Activated CD4-positive, alpha-beta T cell treated with anti-CD3 and anti-CD28 coated beads for 36 hours (primary cell): ENCODE measurements around the gene PIWIL4. TPM values are rescaled to one million over a fixed set of nuclear protein-coding genes. Genes with fewer than 3 reads are reported as not detected.
A peak's percentile ranks its signal among the peaks of the same experiment; 100 is the strongest.

Experiments used
- ATAC-seq: fragments of 200-7000 bp; cut with Tn5 transposase; one replicate; pipeline ENCODE4 v1.10.0; 2021; ENCODE audit warnings: mild to moderate bottlenecking, moderate library complexity
- CTCF ChIA-PET: fragments of 350-600 bp; sonication (Branson Sonifier 250); formaldehyde crosslinking; loops from one replicate; lab custom pipeline; 2021; ENCODE audit warnings: antibody characterized with exemption; lab: Charles Lee
- POLR2A ChIA-PET: fragments of 350-600 bp; sonication (Branson Sonifier 250); formaldehyde crosslinking; loops from one replicate; lab custom pipeline; 2021; ENCODE audit warnings: antibody characterized with exemption, inconsistent platforms; lab: Charles Lee
- DNase-seq: peaks from one replicate; pipeline ENCODE4 v3.0.0-alpha.2; 2020
- H3K27ac Mint-ChIP-seq: one replicate; pipeline ENCODE4 v1.8.0; 2021; ENCODE audit warnings: mixed read lengths
- H3K27me3 Mint-ChIP-seq: one replicate; pipeline ENCODE4 v1.8.0; 2021; ENCODE audit warnings: mixed read lengths
- H3K36me3 Mint-ChIP-seq: one replicate; pipeline ENCODE4 v1.8.0; 2021; ENCODE audit warnings: low read depth, mixed read lengths
- H3K4me1 Mint-ChIP-seq: one replicate; pipeline ENCODE4 v1.8.0; 2021; ENCODE audit warnings: mixed read lengths
- H3K4me3 Mint-ChIP-seq: one replicate; pipeline ENCODE4 v1.8.0; 2021; ENCODE audit warnings: mild to moderate bottlenecking, moderate library complexity, mixed read lengths
- H3K9me3 Mint-ChIP-seq: one replicate; pipeline ENCODE4 v1.8.0; 2021; ENCODE audit warnings: low read depth, mixed read lengths
- intact Hi-C, 2 experiments: fragments of 100-400 bp; cut with DNase I in 1 of 2; cut with micrococcal nuclease in 1 of 2; formaldehyde crosslinking; loops; one replicate each; pipeline versions ENCODE4 v1.14.2 to v1.15.1; 2022 to 2024; cut with DNase I, micrococcal nuclease
- total RNA-seq, 2 experiments: library from RNA; stranded (reverse); gene quantifications; one replicate each; pipeline ENCODE4 v1.2.3, GENCODE V29; 2021

The PIWIL4 gene
- total RNA-seq, 2 experiments from 2014 or later = 0.37 to 0.48 TPM

DNA sequence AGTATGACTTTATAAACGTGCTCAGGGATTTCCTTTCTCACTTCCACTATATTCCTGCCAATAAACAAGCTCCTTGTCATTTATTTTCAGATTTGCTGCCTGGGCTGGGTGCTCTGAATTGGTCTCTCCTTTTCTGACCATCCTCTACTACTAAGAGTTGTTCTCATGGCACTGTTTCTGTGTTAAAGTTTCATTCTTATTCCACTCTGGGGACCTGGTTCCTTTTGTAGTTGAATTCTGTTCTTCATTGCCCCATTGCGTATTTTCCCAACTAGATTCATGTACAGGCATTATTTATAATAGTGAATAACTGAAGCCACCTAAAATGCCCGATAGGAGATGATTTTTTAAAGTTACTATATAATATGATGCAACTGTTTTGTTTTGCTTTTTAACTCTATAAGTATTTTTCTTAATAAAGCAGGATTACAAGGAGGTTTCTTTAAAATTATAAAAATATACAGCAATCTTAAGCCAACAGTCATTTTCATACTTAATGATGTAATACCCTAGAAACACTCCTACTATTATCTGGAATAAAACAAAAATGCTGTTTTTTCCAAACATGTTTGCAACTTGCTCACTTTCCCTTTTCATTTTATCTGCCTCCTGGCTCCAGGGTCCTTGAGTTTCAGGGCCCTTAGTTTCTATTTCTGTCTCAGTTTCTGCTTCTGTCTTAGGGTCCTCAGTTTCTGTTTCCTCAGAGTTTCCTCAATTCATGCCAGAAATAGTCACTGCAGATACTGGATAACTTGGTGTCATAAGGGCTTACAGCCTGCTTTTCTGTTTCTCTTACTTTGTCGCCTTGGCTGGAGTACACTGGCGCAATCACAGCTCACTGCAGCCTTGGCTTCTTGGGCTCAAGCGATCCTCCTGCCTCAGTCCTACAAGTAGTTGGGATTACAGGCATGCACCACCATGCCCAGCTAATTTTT is 33.2 kb upstream of the PIWIL4 start:
- DNase-seq = no peak
- intact Hi-C loops = no loop called here
- Mint-ChIP-seq H3K27me3 (peaks cover 13% of the 10 kb centered on the region), H3K9me3 (no peaks in the 10 kb centered on the region), H3K27ac (no peak overlapping the region), H3K4me3 (no peak overlapping the region), H3K36me3 (no peaks in the 10 kb centered on the region), H3K4me1 (peaks cover 2% of the 10 kb centered on the region)
- no peak for ATAC-seq
- CTCF ChIA-PET = interaction anchor here (1.0 kb wide), 1 partner anchor 364 kb away, joined by 3 read pairs; no protein-coding TSS in a partner anchor
- POLR2A ChIA-PET = no interaction called here

DNA sequence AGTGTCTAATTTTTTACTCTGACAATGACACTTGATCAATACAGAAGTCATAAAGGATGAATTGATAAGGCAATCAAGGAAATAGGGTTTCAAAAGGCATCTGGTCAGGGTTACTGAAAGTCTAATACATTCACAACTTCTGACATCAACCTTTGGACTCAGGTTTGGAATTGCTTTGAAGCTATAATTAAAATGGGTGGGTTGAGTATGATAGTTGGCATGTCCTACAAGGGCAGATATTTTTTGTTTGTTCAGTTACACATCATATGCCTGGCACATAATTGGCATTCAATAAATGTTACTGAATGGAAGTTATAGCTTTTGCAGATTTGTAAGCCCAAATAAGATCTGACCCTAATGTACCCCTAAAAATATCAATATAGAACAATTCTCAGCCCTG is 30.8 kb upstream of the PIWIL4 start:
- Mint-ChIP-seq H3K27me3 (peaks cover 12% of the 10 kb centered on the region), H3K4me3 (no peak overlapping the region), H3K9me3 (no peaks in the 10 kb centered on the region), H3K4me1 (peaks cover 2% of the 10 kb centered on the region), H3K27ac (no peak overlapping the region), H3K36me3 (no peaks in the 10 kb centered on the region)
- DNase-seq (no peak), ATAC-seq (no peak)
- CTCF ChIA-PET = no interaction called here
- POLR2A ChIA-PET = interaction anchor here (0.7 kb wide), 1 partner anchor 87 kb away, joined by 4 read pairs; no protein-coding TSS in a partner anchor
- intact Hi-C loops = no loop called here

DNA sequence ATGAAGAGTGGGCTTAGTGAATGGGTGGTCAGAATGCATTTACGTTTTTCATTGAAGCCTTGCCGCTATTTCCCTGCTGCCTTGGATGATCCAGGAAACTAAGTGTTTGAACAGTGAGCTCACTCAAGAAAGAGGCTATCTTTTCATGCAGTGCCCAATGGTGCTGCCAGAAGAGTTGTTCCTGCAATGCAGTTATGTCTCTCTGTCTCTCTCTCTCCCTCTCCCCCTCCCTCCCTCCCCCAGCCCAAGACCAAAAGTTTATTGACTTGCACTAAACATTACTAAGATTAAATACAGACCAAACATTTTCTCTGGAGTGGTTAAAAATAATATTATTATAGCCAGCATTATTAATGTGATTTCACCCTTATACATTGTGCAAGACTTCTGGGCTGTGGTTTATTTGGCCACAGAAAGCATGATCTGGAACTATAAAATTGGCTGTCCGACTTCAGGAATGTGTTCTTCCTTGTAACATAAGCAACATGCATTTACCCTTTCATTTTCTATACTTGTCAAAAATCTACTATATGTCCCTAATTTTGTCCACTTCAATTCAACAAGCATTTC is 30.1 kb upstream of the PIWIL4 start:
- Mint-ChIP-seq H3K9me3 (no peaks in the 10 kb centered on the region), H3K4me1 (peaks cover 2% of the 10 kb centered on the region), H3K4me3 (no peak overlapping the region), H3K27me3 (peaks cover 11% of the 10 kb centered on the region), H3K27ac (no peak overlapping the region), H3K36me3 (no peaks in the 10 kb centered on the region)
- ChIA-PET POLR2A (no interaction called here), CTCF (no interaction called here)
- intact Hi-C loops = no loop called here
- no peak for ATAC-seq
- DNase-seq = no peak

DNA sequence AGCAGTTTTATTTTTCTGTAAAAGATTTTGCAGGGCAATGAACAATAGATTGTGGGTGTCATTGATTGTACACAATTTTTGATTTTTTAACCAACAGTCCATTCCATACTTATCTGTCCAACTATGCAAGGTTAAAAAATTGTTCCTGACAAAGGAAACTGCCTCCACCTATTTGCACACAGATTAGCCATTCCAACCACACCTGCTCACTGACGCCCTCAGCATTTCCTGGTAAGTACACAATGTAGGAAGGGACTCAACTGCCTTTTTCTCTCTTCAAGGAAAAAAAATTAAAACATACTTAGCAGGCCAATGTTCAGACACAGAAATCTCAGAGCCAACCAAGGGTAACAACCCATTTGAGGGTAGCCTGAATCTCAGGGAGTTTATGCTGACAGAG is 27.7 kb upstream of the PIWIL4 start:
- Mint-ChIP-seq H3K27me3 (peaks cover 7% of the 10 kb centered on the region), H3K27ac (no peak overlapping the region), H3K36me3 (no peaks in the 10 kb centered on the region), H3K9me3 (no peaks in the 10 kb centered on the region), H3K4me1 (peaks cover 8% of the 10 kb centered on the region), H3K4me3 (no peak overlapping the region)
- POLR2A ChIA-PET = no interaction called here
- DNase-seq (no peak), ATAC-seq (no peak)
- intact Hi-C loops = no loop called here
- CTCF ChIA-PET = no interaction called here

DNA sequence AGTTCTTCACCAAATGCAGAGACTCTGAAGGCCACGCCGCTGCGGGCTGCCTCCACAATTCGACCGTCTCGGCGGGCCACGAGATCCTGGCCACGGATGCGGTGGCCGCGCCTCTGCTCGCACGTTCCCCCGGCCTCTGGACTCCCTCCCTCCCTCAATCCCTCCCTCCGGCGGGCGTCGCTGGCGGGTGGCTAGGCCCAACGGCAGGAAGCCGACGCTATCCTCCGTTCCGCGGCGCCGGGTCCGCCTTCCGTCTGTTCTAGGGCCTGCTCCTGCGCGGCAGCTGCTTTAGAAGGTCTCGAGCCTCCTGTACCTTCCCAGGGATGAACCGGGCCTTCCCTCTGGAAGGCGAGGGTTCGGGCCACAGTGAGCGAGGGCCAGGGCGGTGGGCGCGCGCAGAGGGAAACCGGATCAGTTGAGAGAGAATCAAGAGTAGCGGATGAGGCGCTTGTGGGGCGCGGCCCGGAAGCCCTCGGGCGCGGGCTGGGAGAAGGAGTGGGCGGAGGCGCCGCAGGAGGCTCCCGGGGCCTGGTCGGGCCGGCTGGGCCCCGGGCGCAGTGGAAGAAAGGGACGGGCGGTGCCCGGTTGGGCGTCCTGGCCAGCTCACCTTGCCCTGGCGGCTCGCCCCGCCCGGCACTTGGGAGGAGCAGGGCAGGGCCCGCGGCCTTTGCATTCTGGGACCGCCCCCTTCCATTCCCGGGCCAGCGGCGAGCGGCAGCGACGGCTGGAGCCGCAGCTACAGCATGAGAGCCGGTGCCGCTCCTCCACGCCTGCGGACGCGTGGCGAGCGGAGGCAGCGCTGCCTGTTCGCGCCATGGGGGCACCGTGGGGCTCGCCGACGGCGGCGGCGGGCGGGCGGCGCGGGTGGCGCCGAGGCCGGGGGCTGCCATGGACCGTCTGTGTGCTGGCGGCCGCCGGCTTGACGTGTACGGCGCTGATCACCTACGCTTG is 23.2 kb upstream of the PIWIL4 start, which contains the start of gene FUT4:
Gene FUT4 (plus strand): TSS at position 227 of the 951 bp plus-strand sequence. CDS start 213 bp downstream, at position 440.
- ATAC-seq (peak; percentile 83), DNase-seq (peak; percentile 87)
- Mint-ChIP-seq H3K36me3 (peaks cover 12% of the 10 kb centered on the region), H3K27ac (peak within 1 kb of the TSS; percentile 99), H3K27me3 (no peaks in the 10 kb centered on the region), H3K4me3 (peak within 1 kb of the TSS; percentile 92), H3K4me1 (peaks cover 39% of the 10 kb centered on the region), H3K9me3 (no peaks in the 10 kb centered on the region)
- intact Hi-C loops = loop anchor here (1.0 to 5.0 kb wide), 13 partner anchors 31 to 1848 kb away; partner anchors contain the start of genes ANKRD49 (in 2 of the 2), C11orf54 (in 2 of the 2), MRE11 (in 2 of the 2) and TAF1D (in 2 of the 2)
- ChIA-PET CTCF (no interaction called here), POLR2A (no interaction called here)

DNA sequence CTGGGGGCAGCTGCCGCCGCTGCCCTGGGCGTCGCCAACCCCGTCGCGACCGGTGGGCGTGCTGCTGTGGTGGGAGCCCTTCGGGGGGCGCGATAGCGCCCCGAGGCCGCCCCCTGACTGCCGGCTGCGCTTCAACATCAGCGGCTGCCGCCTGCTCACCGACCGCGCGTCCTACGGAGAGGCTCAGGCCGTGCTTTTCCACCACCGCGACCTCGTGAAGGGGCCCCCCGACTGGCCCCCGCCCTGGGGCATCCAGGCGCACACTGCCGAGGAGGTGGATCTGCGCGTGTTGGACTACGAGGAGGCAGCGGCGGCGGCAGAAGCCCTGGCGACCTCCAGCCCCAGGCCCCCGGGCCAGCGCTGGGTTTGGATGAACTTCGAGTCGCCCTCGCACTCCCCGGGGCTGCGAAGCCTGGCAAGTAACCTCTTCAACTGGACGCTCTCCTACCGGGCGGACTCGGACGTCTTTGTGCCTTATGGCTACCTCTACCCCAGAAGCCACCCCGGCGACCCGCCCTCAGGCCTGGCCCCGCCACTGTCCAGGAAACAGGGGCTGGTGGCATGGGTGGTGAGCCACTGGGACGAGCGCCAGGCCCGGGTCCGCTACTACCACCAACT is 22.4 kb upstream of the PIWIL4 start:
- H3K36me3 Mint-ChIP-seq = peaks cover 12% of the 10 kb centered on the region
- ChIA-PET CTCF (no interaction called here), POLR2A (interaction anchor here (1.0 kb wide), 1 partner anchor 10 kb away, joined by 3 read pairs; no protein-coding TSS in a partner anchor)
- peak overlapping the region; percentile 60 for H3K27ac Mint-ChIP-seq
- ATAC-seq (peak; percentile 5), DNase-seq (peak; percentile 50)
- peak overlapping the region; percentile 68 for H3K4me3 Mint-ChIP-seq
- no peaks in the 10 kb centered on the region for H3K9me3 Mint-ChIP-seq
- intact Hi-C loops = loop anchor here (1.0 to 5.0 kb wide), 12 partner anchors 51 to 1848 kb away; partner anchors contain the start of genes ANKRD49 (in 2 of the 2), C11orf54 (in 2 of the 2), MRE11 (in 2 of the 2) and TAF1D (in 2 of the 2)
- no peaks in the 10 kb centered on the region for H3K27me3 Mint-ChIP-seq
- peaks cover 44% of the 10 kb centered on the region for H3K4me1 Mint-ChIP-seq

DNA sequence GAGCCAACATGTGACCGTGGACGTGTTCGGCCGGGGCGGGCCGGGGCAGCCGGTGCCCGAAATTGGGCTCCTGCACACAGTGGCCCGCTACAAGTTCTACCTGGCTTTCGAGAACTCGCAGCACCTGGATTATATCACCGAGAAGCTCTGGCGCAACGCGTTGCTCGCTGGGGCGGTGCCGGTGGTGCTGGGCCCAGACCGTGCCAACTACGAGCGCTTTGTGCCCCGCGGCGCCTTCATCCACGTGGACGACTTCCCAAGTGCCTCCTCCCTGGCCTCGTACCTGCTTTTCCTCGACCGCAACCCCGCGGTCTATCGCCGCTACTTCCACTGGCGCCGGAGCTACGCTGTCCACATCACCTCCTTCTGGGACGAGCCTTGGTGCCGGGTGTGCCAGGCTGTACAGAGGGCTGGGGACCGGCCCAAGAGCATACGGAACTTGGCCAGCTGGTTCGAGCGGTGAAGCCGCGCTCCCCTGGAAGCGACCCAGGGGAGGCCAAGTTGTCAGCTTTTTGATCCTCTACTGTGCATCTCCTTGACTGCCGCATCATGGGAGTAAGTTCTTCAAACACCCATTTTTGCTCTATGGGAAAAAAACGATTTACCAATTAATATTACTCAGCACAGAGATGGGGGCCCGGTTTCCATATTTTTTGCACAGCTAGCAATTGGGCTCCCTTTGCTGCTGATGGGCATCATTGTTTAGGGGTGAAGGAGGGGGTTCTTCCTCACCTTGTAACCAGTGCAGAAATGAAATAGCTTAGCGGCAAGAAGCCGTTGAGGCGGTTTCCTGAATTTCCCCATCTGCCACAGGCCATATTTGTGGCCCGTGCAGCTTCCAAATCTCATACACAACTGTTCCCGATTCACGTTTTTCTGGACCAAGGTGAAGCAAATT is 21.7 kb upstream of the PIWIL4 start:
- ChIA-PET CTCF (interaction anchor here (0.7 kb wide), 1 partner anchor 892 kb away, joined by 3 read pairs; no protein-coding TSS in a partner anchor), POLR2A (interaction anchor here (1.0 kb wide), 1 partner anchor 9 kb away, joined by 3 read pairs; no protein-coding TSS in a partner anchor)
- no peaks in the 10 kb centered on the region for H3K9me3 Mint-ChIP-seq
- peaks cover 50% of the 10 kb centered on the region for H3K4me1 Mint-ChIP-seq
- no peak for ATAC-seq
- intact Hi-C loops = loop anchor here in 1 of 2 experiments (2.0 kb wide), 1 partner anchor 417 kb away; the partner anchor contains the start of gene PANX1
- DNase-seq = no peak
- peaks cover 15% of the 10 kb centered on the region for H3K36me3 Mint-ChIP-seq
- H3K27ac Mint-ChIP-seq = peak overlapping the region; percentile 47
- no peaks in the 10 kb centered on the region for H3K27me3 Mint-ChIP-seq
- peak overlapping the region; percentile 68 for H3K4me3 Mint-ChIP-seq

DNA sequence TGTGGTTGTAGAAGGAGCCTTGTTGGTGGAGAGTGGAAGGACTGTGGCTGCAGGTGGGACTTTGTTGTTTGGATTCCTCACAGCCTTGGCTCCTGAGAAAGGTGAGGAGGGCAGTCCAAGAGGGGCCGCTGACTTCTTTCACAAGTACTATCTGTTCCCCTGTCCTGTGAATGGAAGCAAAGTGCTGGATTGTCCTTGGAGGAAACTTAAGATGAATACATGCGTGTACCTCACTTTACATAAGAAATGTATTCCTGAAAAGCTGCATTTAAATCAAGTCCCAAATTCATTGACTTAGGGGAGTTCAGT is 21.1 kb upstream of the PIWIL4 start:
- Mint-ChIP-seq H3K27me3 (no peaks in the 10 kb centered on the region), H3K4me1 (peaks cover 52% of the 10 kb centered on the region), H3K4me3 (peak overlapping the region; percentile 68), H3K9me3 (no peaks in the 10 kb centered on the region), H3K27ac (no peak overlapping the region), H3K36me3 (peaks cover 15% of the 10 kb centered on the region)
- ChIA-PET POLR2A (no interaction called here), CTCF (interaction anchor here (0.7 kb wide), 1 partner anchor 892 kb away, joined by 3 read pairs; no protein-coding TSS in a partner anchor)
- DNase-seq (no peak), ATAC-seq (no peak)
- intact Hi-C loops = no loop called here

DNA sequence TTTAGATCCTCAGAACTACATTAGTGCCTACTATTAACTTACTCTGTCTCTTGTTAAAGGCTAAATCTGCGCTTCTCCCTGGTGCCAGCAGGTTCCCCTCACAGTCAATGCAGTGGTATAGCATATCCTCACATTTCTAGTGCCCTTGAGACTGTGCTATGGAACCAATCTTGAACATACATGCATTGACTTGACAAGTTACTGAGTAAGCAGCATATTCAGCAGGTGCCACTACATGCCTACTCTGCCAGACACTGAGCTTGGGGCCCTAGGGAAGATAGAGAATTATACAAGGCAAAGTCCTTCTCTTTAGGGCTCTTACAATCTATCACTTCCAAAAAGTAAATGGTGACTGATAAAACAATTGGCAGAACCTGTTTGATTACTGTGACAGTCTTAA is 20.3 kb upstream of the PIWIL4 start:
- DNase-seq = peak; percentile 9
- no peaks in the 10 kb centered on the region for H3K27me3 Mint-ChIP-seq
- CTCF ChIA-PET = no interaction called here
- H3K4me1 Mint-ChIP-seq = peaks cover 52% of the 10 kb centered on the region
- H3K36me3 Mint-ChIP-seq = peaks cover 15% of the 10 kb centered on the region
- no peaks in the 10 kb centered on the region for H3K9me3 Mint-ChIP-seq
- peak overlapping the region; percentile 34 for H3K4me3 Mint-ChIP-seq
- no peak overlapping the region for H3K27ac Mint-ChIP-seq
- POLR2A ChIA-PET = no interaction called here
- intact Hi-C loops = no loop called here
- ATAC-seq = no peak
